Stimulated activated CD4-positive, alpha-beta T cell treated with anti-CD3 and anti-CD28 coated beads, Interleukin-2, amount 100 ng/mL, for 48 hours (primary cell): ENCODE measurements around the gene RNF208.
A peak's percentile ranks its signal among the peaks of the same experiment; 100 is the strongest.

Experiments used
- DNase-seq, 2 donors: peaks; one replicate each; pipeline ENCODE4 v3.0.0-alpha.2; 2020

The RNF208 gene

DNA sequence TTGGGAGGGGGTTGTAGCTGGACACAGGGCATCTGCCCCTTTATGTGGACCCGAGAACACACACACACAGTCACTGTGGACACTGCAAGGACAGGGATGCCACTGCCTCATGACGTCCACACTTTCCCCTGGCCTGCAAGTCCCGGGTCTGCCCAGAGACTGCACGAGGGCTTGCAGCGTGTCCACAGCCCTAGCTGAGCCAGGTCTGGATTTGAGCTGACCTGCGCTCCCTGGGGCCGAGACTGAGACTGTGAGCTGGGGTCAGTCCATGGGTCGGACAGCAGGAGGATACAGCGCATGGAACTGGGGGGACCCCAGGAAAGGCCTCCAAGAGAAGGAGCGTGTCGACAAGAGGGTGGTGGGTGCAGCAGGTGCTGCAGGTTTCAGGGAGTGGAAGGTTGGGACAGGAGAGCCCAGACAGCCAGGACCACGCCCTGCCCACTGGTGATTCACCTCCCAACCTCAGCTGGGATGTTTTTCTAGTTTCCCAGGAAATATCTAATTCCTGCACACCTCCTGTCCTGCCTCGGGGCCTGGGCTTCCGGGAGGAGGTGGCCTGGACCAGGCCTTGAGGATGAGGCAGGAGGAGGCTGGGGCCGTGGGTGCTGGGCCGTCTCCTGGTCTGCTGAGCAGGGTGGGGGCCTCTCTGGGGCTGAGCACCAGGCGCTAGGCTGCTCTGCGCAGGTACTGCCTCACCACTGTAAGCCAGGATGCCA is 4.5 kb upstream of the RNF208 start:
- no peak for DNase-seq

DNA sequence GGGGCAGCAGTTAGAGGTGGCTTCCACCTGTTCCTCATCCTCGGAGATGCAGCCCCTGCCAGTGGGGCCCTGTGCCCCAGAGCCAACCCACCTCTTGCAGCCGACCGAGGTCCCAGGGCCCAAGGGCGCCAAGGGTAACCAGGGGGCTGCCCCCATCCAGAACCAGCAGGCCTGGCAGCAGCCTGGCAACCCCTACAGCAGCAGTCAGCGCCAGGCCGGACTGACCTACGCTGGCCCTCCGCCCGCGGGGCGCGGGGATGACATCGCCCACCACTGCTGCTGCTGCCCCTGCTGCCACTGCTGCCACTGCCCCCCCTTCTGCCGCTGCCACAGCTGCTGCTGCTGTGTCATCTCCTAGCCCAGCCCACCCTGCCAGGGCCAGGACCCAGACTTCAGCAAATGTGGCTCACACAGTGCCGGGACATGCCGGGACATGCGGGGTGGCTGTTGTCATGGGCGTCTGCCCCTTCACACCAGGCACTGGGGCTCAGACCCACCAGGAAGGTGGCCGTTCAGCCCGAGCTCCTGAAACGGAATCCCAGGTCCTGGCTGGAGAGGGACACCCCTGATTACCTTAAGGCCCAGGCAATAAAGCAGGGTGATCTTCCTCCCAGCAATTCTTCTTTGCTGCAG is 3.8 kb upstream of the RNF208 start:
- no peak for DNase-seq

- DNase-seq: no peak
Observed at GRCh38 chr9:137224830-137225694, 3.0 kb upstream of the RNF208 start, which contains the start of gene CYSRT1. CYSRT1 (plus strand) TSS chr9:137225174; CDS start chr9:137225622, 448 bp downstream.

DNA sequence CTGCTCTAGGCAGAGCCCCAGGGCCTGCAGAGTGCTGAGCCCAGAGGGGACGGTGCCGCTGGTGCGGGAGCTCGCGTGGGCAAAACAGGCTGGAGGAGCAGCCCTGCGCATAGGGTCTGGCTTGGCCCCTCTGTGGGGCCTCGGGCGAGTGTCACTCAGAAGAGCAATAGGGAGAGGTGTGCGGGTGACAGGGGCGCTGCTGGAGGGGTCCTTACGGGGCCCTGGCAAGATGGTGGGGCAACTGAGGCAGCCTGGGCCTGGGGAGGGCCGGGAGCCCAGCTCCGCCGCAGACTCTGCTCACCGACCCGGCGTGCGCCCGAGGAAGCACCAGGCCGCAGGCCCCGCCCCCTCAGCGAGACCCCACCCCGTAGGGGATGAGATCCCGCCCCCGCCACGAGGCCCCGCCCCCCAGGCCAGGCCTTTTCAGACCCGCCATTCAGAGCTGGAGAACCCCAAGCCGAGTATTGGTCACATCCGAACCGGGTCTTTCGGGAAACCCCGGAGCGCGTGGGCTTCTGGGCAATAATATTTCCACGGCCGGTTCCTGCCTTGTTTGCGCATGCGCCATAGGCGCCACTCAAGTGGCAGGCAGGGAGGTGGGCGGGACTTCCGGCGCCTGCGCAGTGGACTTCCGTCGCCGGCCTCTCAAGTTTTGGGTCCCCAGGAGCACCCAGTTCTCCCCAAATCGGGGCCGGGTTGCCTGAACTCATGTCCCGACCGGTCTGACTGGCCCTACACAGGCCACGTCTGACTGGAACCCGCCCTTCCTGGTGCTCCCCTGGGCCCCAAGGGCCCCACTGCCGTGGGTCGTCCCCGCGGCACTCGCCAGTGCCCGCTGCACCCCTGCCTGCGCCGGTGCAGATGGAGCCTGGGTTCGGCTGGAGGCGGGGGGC is 1.3 kb upstream of the RNF208 start:
- DNase-seq: peak; percentile 98

- DNase-seq: no peak
Observed at GRCh38 chr9:137221506-137222111, 431 bp downstream of the RNF208 start.

- no peak for DNase-seq
Observed at GRCh38 chr9:137221095-137221505, 940 bp downstream of the RNF208 start.

DNA sequence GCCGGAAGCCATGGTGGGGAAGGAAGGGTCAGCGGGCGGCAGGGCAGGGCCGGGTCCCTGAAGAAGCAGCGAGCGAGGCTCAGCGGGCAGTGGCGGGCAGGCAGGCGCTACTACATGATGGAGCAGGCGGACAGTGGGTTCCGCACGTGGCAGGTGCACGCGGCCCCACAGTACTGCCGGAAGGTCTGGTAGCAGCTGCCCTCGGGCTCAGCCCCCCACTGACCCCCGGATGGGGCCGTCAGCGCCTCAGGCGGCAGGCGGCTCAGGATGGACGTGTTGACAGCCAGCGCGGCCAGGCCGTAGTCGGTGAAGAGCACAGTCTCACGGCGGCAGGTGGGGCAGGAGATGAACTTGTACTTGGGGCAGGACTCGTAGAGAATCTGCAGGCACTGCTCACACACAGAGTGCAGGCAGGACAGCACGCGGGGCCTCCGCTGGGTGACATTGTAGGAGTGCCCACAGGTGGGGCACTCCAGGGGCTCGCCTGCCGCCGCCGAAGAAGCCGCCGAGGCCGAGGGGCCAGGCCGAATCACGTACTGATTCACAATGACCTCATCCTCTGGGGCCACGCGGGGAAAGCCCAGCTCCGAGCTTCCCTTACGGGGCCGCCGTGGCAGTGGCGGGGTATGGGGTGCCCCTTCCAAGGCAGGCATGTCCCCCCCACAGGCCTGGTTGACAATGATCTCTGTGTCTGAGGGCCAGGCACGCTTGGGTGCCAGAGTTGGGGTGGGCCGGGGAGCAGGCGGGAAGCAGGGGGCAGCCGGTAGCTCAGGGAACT is 1.5 kb downstream of the RNF208 start:
- no peak for DNase-seq

DNA sequence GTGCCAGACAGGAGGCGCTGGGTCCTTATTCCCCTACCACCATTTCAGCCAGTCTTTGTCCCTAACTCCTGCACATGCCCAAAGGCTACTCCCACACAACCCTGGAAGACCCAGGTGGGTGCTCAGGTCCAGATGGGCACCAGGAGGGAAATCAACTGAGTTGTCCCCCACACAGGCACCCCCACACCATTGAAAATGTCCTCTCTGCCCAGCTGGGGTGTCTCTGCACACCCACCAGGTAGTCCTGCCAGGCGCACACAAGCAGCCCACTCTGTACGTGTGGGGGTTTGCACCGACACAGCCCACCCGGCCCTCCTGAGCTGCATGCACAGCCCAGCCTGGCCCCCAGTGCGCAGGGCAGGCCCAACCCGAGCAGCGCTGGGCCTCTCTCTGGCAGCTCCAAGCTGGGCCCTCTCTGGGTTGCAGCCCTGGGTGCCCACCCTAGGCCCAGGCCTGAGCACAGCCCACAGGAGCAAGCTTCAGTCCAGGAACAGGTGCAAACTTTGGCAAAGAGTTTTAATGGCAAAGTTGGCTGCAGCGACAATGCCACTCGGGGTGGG is 2.2 kb downstream of the RNF208 start:
- no peak for DNase-seq

DNA sequence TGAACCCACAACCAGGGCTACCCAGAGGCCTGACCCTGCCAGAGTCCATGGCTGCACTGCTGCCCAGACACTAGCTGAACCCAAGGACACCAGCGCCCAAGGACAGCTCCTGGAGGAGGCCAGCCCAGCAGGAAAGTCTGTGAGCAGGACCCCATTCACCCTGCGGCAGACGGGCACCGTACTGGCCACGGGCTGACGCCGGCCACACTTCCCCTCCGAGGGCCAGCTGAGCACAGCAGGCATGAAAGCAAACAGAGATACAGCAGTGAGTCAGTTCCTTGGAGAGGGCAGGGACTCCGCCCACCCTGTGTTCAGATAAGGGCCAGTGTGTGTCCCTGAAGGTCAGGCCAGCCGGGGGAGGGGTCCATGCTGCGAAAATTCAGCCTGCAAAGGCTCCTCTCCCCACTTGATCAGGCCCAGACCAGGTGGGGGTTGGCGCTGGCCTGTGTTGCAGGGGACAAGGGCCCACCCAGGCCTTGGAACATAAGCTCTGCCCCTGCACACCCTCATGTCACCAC is 3.2 kb downstream of the RNF208 start:
- no peak for DNase-seq

GRCh38 chr9:137218212-137218753 is 3.8 kb downstream of the RNF208 start:
- DNase-seq: no peak

DNA sequence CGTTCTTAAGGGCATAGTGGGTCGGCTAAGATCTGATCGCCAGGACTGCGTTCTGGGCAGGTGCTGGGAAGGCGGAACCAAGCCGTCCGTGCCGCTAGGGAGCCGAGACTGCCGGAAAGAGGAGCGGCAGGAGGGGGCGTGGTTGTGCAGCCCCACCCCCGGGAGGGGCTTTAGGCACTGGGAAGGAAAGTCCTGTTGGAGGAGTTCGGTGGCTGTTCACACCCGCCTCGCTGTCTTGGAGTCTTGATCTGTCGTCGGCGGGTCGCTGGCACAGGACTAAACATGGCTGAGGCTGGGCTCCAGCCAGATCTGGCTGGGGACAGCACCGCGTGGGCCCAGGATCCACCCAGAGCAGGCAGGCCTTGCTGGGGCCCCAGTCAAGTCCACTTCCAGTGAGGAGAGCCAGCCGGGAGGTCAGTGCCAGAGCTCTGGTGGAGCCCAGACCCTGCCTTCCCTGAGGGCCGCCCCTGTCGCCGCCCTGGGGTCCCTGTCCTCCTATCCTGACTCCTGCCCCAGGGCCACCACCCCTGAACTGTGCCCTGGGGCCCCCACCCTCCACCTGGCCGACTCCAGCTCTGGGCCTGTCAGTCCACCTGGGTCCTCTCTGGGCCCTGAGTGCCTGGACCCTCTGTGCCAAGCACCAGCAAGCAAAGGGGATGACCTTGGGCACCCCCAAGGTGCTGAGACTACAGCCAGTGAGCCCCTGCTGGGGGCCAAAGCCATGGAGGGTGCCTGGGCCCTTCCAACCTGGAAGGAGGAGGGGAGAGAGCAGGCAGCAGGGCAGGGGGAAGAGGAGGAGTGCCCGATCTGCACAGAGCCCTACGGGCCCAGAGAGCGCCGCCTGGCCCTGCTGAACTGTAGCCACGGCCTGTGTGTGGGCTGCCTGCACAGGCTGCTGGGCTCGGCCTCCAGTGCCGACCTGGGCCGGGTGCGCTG is 4.5 kb downstream of the RNF208 start:
- DNase-seq: no peak

DNA sequence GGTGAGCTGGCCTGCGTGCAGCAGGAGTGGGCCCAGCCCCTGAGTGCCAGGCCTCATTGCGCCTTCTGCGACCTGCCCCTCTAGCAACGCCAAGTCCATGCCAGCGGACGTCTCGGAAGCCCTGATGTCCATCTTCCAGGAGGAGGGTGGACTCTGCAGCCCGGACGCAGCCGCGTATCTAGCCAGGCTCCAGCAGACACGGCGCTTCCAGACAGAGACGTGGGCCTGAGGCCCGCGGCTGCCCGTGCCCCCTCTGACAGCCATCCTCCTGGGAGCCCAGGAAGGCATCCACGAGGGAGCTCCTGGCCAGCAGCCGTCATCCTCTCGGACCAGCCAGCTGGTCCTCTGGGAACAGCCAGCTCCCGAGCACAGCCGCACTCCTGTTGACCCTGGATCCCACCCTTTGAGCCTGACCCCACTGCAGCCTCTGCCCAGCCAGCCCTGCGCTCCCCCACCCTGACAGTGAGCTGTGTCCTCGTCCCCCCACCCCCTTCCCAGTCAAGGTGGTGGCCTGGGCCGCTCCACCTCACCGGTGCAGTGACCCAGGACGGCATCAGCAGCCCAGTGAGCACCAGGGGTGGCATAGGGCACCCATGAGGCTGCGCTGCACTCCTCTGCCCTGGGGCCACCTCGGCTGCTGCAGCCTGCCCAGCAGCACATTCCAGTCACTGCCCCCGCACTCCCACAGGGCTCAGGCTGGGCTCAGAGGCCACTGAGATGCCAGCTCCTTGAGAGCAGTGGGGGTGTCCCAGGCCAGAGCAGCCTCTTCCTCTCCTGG is 5.7 kb downstream of the RNF208 start:
- DNase-seq: no peak

DNA sequence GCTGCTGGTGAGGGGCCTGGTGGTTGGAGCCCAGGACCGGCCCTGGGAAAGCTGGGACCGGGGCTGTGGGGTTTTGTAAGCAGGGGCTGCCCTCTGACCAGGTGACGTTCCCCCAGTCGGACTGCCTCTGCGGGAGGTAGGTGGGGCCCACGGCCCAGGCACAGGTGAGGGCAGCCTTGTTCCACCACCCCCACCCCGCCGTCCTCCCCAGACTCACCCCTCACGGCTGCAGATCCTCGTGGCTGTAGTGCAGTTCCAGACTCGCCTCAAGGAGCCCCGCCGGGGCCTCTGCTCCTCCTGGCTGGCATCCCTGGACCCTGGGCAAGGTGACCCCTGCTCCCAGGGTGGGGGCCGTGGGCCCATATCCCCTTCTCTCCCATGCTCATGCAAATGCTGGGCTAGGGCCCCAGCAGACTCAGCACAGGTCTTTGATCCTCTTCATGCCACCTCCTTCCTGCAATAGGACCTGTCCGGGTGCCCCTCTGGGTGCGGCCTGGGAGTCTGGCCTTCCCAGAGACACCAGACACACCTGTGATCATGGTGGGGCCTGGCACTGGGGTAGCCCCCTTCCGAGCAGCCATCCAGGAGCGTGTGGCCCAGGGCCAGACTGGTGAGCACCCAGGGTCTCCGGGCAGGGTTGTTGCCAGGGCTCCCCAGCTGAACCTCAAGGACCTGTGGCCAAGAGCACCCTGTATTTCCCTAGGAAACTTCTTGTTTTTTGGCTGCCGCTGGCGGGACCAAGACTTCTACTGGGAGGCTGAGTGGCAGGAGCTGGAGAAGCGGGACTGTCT is 6.6 kb downstream of the RNF208 start:
- no peak for DNase-seq

DNA sequence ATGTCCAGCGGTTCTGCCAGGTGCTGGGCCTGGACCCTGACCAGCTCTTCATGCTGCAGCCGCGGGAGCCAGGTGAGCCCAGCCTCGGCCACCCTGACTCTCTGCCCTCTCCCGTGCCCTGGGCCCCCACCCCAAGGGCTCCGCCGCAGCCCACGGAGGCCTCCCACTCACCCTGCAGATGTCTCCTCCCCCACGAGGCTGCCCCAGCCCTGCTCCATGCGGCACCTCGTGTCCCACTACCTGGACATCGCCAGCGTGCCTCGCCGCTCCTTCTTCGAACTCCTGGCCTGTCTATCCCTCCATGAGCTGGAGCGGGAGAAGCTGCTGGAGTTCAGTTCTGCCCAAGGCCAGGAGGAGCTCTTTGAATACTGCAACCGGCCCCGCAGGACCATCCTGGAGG is 7.4 kb downstream of the RNF208 start:
- no peak for DNase-seq

- DNase-seq: no peak
Observed at GRCh38 chr9:137213160-137214060, 8.6 kb downstream of the RNF208 start.

- DNase-seq: no peak
Observed at GRCh38 chr9:137212520-137212919, 9.5 kb downstream of the RNF208 start.
